Loucy (cell line): Measurements from ENCODE around the gene EXOC2.

ENCODE experiments used
- CTCF ChIP-seq: fragments of 200-600 bp; sonication (generic); conservative IDR thresholded peaks from 2 replicates; pipeline ENCODE4 v1.5.1; 2014; ENCODE audit warnings: mild to moderate bottlenecking, antibody characterized with exemption, low read length
- EZH2phosphoT487 ChIP-seq: fragments of 200-600 bp; IDR thresholded peaks from 2 replicates; pipeline ENCODE4 v1.6.1; 2018; ENCODE audit warnings: antibody characterized with exemption, mild to moderate bottlenecking, moderate library complexity, borderline replicate concordance

DNA sequence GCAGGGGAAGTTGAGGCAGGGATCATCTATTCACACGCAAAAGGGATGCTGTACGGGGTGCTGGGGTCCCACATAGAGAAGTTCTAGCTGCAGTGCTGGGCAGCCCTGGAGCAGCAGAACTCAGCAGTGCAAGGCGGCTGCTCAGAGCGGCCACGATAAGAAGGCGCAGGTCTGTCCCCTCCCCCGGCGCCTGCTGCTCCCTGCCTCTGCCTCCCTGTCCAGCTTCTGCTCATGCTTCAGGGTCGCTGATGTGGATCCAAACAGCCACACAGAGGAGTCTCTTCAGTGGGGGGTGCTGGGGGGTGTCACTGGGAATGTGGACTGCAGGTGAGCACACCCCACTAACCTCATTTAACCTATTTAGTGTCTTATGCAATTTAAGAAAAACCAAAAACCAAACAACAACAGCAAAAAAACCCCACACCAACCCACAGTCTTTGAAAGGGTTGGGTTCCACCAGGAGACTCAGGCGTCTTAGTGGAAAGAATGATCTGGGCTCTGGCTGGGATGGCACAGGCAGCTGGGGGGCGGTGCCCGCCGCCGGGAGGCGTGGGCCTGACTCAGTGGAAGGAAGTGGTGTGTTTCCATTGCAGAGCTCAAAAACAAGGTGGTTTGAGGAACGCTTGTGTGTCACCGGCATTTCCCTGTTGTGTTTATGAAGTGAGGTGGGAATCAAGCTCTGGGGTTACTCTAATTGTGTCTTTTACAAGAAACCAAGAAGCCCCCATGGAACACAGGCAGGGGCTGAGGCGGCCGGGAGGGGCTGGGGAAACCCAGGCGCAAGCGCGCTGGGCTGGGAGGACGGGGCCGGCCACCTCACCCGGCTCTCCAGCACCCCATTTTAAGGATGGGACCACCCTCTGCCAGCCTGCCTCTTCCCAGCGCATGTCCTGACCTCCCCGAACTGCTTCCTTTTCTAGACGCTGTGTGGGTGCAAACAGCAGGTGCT is 246.2 kb downstream of the EXOC2 start:
- TF ChIP-seq CTCF (no peak), EZH2phosphoT487 (no peak)
